ENCODE data around the gene ZNF428.

DNA sequence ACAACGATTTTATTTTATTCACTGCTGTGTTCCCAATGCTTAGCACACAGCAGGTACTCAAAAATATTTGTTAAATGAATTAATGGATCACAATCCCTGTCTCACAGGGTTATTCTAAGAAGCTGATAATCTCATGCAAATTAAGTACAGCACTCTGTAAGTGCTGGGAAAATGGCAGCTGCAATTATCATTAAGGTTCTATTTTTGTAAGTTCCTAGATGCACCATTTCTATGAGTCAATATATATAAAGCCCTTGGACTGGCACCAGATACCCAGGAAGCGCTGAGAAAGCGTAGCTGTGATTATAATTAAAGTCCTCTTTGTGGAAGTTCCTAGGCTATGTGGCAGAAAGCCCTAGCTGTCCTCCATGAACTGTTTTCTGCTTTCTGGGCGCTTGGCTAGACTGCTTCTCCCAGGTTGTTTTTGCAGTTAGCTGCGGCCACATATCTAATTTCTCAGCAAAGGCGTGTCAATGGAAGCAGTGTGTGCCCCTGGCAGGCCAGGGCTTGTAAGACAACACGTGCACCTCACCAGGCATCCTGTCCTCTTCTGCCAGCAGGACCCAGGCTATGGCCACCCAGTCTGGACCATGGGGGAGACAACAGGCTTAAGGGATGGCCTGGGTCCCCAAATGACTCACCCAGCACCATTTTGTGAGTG is 12.7 kb downstream of the ZNF428 start:
- TF ChIP-seq, protein P1, sequence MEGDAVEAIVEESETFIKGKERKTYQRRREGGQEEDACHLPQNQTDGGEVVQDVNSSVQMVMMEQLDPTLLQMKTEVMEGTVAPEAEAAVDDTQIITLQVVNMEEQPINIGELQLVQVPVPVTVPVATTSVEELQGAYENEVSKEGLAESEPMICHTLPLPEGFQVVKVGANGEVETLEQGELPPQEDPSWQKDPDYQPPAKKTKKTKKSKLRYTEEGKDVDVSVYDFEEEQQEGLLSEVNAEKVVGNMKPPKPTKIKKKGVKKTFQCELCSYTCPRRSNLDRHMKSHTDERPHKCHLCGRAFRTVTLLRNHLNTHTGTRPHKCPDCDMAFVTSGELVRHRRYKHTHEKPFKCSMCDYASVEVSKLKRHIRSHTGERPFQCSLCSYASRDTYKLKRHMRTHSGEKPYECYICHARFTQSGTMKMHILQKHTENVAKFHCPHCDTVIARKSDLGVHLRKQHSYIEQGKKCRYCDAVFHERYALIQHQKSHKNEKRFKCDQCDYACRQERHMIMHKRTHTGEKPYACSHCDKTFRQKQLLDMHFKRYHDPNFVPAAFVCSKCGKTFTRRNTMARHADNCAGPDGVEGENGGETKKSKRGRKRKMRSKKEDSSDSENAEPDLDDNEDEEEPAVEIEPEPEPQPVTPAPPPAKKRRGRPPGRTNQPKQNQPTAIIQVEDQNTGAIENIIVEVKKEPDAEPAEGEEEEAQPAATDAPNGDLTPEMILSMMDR (IDR thresholded peaks at IDR 0.05; ENCODE audit: insufficient read depth, low read length), result no peak
- TF ChIP-seq GABPA (IDR thresholded peaks at IDR 0.05; ENCODE audit: low read depth) (no peak), POLR2AphosphoS5 (IDR thresholded peaks at IDR 0.05; ENCODE audit: low read depth) (no peak), SPI1 (IDR thresholded peaks at IDR 0.05; ENCODE audit: borderline replicate concordance, low read depth) (no peak)
- TF ChIP-seq, protein P2, sequence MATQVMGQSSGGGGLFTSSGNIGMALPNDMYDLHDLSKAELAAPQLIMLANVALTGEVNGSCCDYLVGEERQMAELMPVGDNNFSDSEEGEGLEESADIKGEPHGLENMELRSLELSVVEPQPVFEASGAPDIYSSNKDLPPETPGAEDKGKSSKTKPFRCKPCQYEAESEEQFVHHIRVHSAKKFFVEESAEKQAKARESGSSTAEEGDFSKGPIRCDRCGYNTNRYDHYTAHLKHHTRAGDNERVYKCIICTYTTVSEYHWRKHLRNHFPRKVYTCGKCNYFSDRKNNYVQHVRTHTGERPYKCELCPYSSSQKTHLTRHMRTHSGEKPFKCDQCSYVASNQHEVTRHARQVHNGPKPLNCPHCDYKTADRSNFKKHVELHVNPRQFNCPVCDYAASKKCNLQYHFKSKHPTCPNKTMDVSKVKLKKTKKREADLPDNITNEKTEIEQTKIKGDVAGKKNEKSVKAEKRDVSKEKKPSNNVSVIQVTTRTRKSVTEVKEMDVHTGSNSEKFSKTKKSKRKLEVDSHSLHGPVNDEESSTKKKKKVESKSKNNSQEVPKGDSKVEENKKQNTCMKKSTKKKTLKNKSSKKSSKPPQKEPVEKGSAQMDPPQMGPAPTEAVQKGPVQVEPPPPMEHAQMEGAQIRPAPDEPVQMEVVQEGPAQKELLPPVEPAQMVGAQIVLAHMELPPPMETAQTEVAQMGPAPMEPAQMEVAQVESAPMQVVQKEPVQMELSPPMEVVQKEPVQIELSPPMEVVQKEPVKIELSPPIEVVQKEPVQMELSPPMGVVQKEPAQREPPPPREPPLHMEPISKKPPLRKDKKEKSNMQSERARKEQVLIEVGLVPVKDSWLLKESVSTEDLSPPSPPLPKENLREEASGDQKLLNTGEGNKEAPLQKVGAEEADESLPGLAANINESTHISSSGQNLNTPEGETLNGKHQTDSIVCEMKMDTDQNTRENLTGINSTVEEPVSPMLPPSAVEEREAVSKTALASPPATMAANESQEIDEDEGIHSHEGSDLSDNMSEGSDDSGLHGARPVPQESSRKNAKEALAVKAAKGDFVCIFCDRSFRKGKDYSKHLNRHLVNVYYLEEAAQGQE (IDR thresholded peaks at IDR 0.05; ENCODE audit: insufficient replicate concordance, low read depth), result no peak
